HepG2 (cell line): ENCODE results near the gene RFFL. TPM values are rescaled to one million over a fixed set of nuclear protein-coding genes. Genes with fewer than 3 reads are reported as not detected.
A peak's percentile ranks its signal among the peaks of the same experiment; 100 is the strongest.

ENCODE experiments used
- ATF1 ChIP-seq: IDR thresholded peaks from 2 replicates; pipeline ENCODE4 v1.6.1; 2016; ENCODE audit warnings: mild to moderate bottlenecking, control low read depth
- BRD4 ChIP-seq: sonication (generic); formaldehyde crosslinking; IDR thresholded peaks from 2 replicates; pipeline ENCODE4 v1.4.0; 2020; ENCODE audit warnings: missing genetic modification reagents
- DBP ChIP-seq: sonication (generic); formaldehyde crosslinking; IDR thresholded peaks from 2 replicates; pipeline ENCODE4 v1.4.0; 2020; ENCODE audit warnings: missing genetic modification reagents; ENCODE audit errors: not compliant biosample characterization
- DNMT1 ChIP-seq: sonication (generic); formaldehyde crosslinking; IDR thresholded peaks from 2 replicates; pipeline ENCODE4 v1.5.1; 2020; ENCODE audit warnings: mild to moderate bottlenecking, missing genetic modification reagents
- FOSL2 ChIP-seq: sonication (generic); formaldehyde crosslinking; IDR thresholded peaks from 2 replicates; pipeline ENCODE4 v1.4.0; 2020; ENCODE audit warnings: missing genetic modification reagents
- GATAD2A ChIP-seq: IDR thresholded peaks from 2 replicates; pipeline ENCODE4 v1.6.1; 2016
- HNRNPL ChIP-seq: fragments of 200-400 bp; formaldehyde crosslinking; IDR thresholded peaks from 2 replicates; pipeline ENCODE4 v1.6.1; 2017; ENCODE audit warnings: mild to moderate bottlenecking, low read depth, low read length
- HOXA7 ChIP-seq: sonication (generic); formaldehyde crosslinking; IDR thresholded peaks from 2 replicates; pipeline ENCODE4 v1.8.1; 2022; ENCODE audit warnings: mild to moderate bottlenecking, missing genetic modification reagents, moderate library complexity
- JUN ChIP-seq: sonication (generic); formaldehyde crosslinking; IDR thresholded peaks from 2 replicates; pipeline ENCODE4 v1.4.0; 2020; ENCODE audit warnings: mild to moderate bottlenecking, missing genetic modification reagents
- KDM6A ChIP-seq: IDR thresholded peaks from 2 replicates; pipeline ENCODE4 v1.6.1; 2016; ENCODE audit warnings: low read depth
- LCORL ChIP-seq, 2 experiments: fragments of 450-650 bp in 1 of 2; sonication (generic) in 1 of 2; formaldehyde crosslinking in 1 of 2; IDR thresholded peaks; 2 replicates each; pipeline versions ENCODE4 v1.5.0 to v1.6.1; 2017 to 2020; ENCODE audit warnings: antibody characterized with exemption in 1 of 2, missing genetic modification reagents in 1 of 2
- MIXL1 ChIP-seq: IDR thresholded peaks from 2 replicates; pipeline ENCODE4 v1.6.1; 2016
- NFYB ChIP-seq: sonication (generic); formaldehyde crosslinking; IDR thresholded peaks from 2 replicates; pipeline ENCODE4 v1.4.0; 2020; ENCODE audit warnings: missing genetic modification reagents
- PAWR ChIP-seq: sonication (generic); formaldehyde crosslinking; IDR thresholded peaks from 2 replicates; pipeline ENCODE4 v1.4.0; 2020; ENCODE audit warnings: missing genetic modification reagents, mild to moderate bottlenecking, borderline replicate concordance
- POGZ ChIP-seq: sonication (generic); formaldehyde crosslinking; IDR thresholded peaks from 2 replicates; pipeline ENCODE4 v1.4.0; 2020; ENCODE audit warnings: mild to moderate bottlenecking, missing genetic modification reagents
- PRMT3 ChIP-seq: sonication (generic); formaldehyde crosslinking; IDR thresholded peaks from 2 replicates; pipeline ENCODE4 v1.8.1; 2022; ENCODE audit warnings: low read depth, mild to moderate bottlenecking, moderate library complexity, missing genetic modification reagents, borderline replicate concordance
- RFX3 ChIP-seq: IDR thresholded peaks from 2 replicates; pipeline ENCODE4 v1.6.1; 2016; ENCODE audit warnings: missing biosample characterization, missing genetic modification reagents
- RFX5 ChIP-seq: IDR thresholded peaks from 2 replicates; pipeline ENCODE4 v1.6.1; 2011; ENCODE audit warnings: low read depth, low read length, improper control_type of control experiment
- SETDB1 ChIP-seq: sonication (generic); formaldehyde crosslinking; IDR thresholded peaks from 2 replicates; pipeline ENCODE4 v1.5.1; 2020; ENCODE audit warnings: missing genetic modification reagents, mild to moderate bottlenecking, borderline replicate concordance
- SYNCRIP ChIP-seq: fragments of 200-400 bp; formaldehyde crosslinking; IDR thresholded peaks from 2 replicates; pipeline ENCODE4 v1.6.1; 2018; ENCODE audit warnings: mild to moderate bottlenecking, low read depth, low read length; ENCODE audit not compliant: insufficient read depth
- TAF1 ChIP-seq: sonication (generic); formaldehyde crosslinking; IDR thresholded peaks from 2 replicates; pipeline ENCODE4 v1.4.0; 2020; ENCODE audit warnings: missing genetic modification reagents
- TBX2 ChIP-seq: sonication (generic); formaldehyde crosslinking; IDR thresholded peaks from 2 replicates; pipeline ENCODE4 v1.5.0; 2020; ENCODE audit warnings: missing genetic modification reagents, mild to moderate bottlenecking, borderline replicate concordance
- TOE1 ChIP-seq: sonication (generic); formaldehyde crosslinking; IDR thresholded peaks from 2 replicates; pipeline ENCODE4 v1.4.0; 2020; ENCODE audit warnings: mild to moderate bottlenecking, missing genetic modification reagents
- ZBTB42 ChIP-seq: sonication (generic); formaldehyde crosslinking; IDR thresholded peaks from 2 replicates; pipeline ENCODE4 v1.5.0; 2020; ENCODE audit warnings: mild to moderate bottlenecking, missing genetic modification reagents
- ZFP36L2 ChIP-seq: sonication (generic); formaldehyde crosslinking; IDR thresholded peaks from 2 replicates; pipeline ENCODE4 v1.4.0; 2020; ENCODE audit warnings: missing genetic modification reagents
- ZFP37 ChIP-seq: sonication (generic); formaldehyde crosslinking; IDR thresholded peaks from 2 replicates; pipeline ENCODE4 v1.4.0; 2020; ENCODE audit warnings: missing genetic modification reagents, borderline replicate concordance
- ZNF3 ChIP-seq: IDR thresholded peaks from 2 replicates; pipeline ENCODE4 v1.7.0; 2017; ENCODE audit warnings: inconsistent platforms
- ZNF33B ChIP-seq: sonication (generic); formaldehyde crosslinking; IDR thresholded peaks from 2 replicates; pipeline ENCODE4 v1.5.1; 2020; ENCODE audit warnings: mild to moderate bottlenecking, missing genetic modification reagents
- ZNF382 ChIP-seq: sonication (generic); formaldehyde crosslinking; IDR thresholded peaks from 2 replicates; pipeline ENCODE4 v1.5.0; 2020; ENCODE audit warnings: missing genetic modification reagents, mild to moderate bottlenecking, borderline replicate concordance
- ZNF713 ChIP-seq: sonication (generic); formaldehyde crosslinking; IDR thresholded peaks from 2 replicates; pipeline ENCODE4 v1.4.0; 2020; ENCODE audit warnings: mild to moderate bottlenecking, missing genetic modification reagents
- ZNF883 ChIP-seq: sonication (generic); formaldehyde crosslinking; IDR thresholded peaks from 2 replicates; pipeline ENCODE4 v1.5.1; 2020; ENCODE audit warnings: mild to moderate bottlenecking, missing genetic modification reagents; ENCODE audit errors: not compliant biosample characterization
- ZSCAN22 ChIP-seq: sonication (generic); formaldehyde crosslinking; IDR thresholded peaks from 2 replicates; pipeline ENCODE4 v1.4.0; 2020; ENCODE audit warnings: mild to moderate bottlenecking, missing genetic modification reagents
- ZSCAN25 ChIP-seq: sonication (generic); formaldehyde crosslinking; IDR thresholded peaks from 2 replicates; pipeline ENCODE4 v1.8.0; 2022; ENCODE audit warnings: mild to moderate bottlenecking, missing genetic modification reagents
- ZSCAN9 ChIP-seq: IDR thresholded peaks from 2 replicates; pipeline ENCODE4 v1.6.1; 2016; ENCODE audit warnings: borderline replicate concordance
- polyA plus RNA-seq, 8 experiments: library from polyadenylated mRNA; depleted of rRNA in 3 of 8; stranded (reverse) in 7 of 8; unstranded in 1 of 8; fragments of >200 nt; fragmentation: Illumina TruSeq in 4 of 8; extraction: Trizol in 4 of 8; gene quantifications; 2 replicates each; pipeline versions ENCODE4 v1.2.1 to v1.2.3, GENCODE V29; 2011 to 2016; ENCODE audit warnings: low read depth in 4 of 8, missing spikeins in 1 of 8, mixed read lengths in 1 of 8; ENCODE audit not compliant: insufficient read depth in 1 of 8
- total RNA-seq, 5 experiments: library from RNA; depleted of rRNA; stranded (reverse); fragments of >200 nt; fragmentation: Illumina TruSeq; extraction: Trizol; gene quantifications; 2 replicates each; pipeline ENCODE4 v1.2.3, GENCODE V29; 2016; ENCODE audit warnings: low read depth in 1 of 5
- TF ChIP-seq, protein P1 (sequence below): sonication (generic); formaldehyde crosslinking; IDR thresholded peaks from 2 replicates; pipeline ENCODE4 v1.5.1; 2020; ENCODE audit warnings: mild to moderate bottlenecking, missing genetic modification reagents, borderline replicate concordance

The RFFL gene
- total and polyA plus RNA-seq, 2 of the 13 experiments (the other 11 are each of a cell fraction or from before 2014, with no cell fraction given): 24.3 to 48.6 TPM

DNA sequence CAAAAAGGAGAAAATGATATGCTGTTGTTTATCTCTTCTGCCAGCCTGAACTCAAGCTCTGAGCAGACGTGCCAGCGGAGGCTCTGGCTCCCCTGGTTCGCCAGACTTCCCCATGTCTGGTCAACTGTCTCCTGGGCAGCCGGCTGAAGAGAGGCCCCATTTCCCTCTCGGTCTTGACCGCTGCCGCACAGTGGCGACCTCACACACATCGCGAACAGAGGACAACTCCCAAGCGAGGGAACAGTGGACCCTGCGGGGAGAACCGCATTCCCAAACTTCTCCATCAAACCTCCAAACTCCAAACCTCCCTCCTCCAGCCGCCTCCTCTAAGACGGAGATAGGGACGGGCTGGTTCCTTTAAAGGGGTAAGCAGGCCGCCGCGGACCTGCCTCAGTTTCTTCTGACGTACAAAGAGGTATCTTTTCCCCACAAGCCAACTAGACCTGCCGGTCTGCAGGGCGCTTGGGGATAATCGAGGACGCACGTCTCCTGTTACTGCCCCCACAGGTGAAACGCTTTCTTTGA, 24.9 kb upstream of the RFFL start (continued):
- no peak for TF ChIP-seq ATF1 (CRISPR knock-in tag)
- peak; percentile 51; the same call in 1 of the 2 replicates for TF ChIP-seq BRD4
- no peak for TF ChIP-seq SYNCRIP
- TF ChIP-seq ZNF883: no peak
- TF ChIP-seq TAF1 (CRISPR knock-in tag): peak; percentile 16; the same call in 1 of the 2 replicates
- TF ChIP-seq, protein P1, sequence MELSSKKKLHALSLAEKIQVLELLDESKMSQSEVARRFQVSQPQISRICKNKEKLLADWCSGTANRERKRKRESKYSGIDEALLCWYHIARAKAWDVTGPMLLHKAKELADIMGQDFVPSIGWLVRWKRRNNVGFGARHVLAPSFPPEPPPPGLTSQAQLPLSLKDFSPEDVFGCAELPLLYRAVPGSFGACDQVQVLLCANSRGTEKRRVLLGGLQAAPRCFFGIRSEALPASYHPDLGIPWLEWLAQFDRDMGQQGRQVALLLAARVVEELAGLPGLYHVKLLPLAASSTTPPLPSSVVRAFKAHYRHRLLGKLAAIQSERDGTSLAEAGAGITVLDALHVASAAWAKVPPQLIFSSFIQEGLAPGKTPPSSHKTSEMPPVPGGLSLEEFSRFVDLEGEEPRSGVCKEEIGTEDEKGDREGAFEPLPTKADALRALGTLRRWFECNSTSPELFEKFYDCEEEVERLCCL (CRISPR knock-in tag): no peak
- TF ChIP-seq ZFP37 (CRISPR knock-in tag): no peak
- no peak for TF ChIP-seq ZNF33B (CRISPR knock-in tag)
- no peak for TF ChIP-seq FOSL2 (CRISPR knock-in tag)
- no peak for TF ChIP-seq RFX3 (CRISPR knock-in tag)
- TF ChIP-seq NFYB (CRISPR knock-in tag): no peak
- TF ChIP-seq TBX2 (CRISPR knock-in tag): no peak
- TF ChIP-seq GATAD2A (CRISPR knock-in tag): 0 out of 2 replicates have a peak, but pooled peaks have one; percentile 3
- TF ChIP-seq PRMT3 (CRISPR knock-in tag): no peak
- no peak for TF ChIP-seq HNRNPL
- 0 out of 2 replicates have a peak, but pooled peaks have one; percentile 37 for TF ChIP-seq ZBTB42 (CRISPR knock-in tag)
- no peak for TF ChIP-seq ZSCAN9 (CRISPR knock-in tag)
- TF ChIP-seq POGZ (CRISPR knock-in tag): no peak
- TF ChIP-seq ZNF382 (CRISPR knock-in tag): no peak
- TF ChIP-seq ZSCAN22: no peak
- no peak for TF ChIP-seq ZFP36L2 (CRISPR knock-in tag)
- no peak for TF ChIP-seq ZNF713
- TF ChIP-seq JUN (CRISPR knock-in tag): no peak
- TF ChIP-seq HOXA7 (CRISPR knock-in tag): no peak
- no peak for TF ChIP-seq DNMT1 (CRISPR knock-in tag)
- TF ChIP-seq RFX5: 0 out of 2 replicates have a peak, but pooled peaks have one; percentile 47
- no peak for TF ChIP-seq LCORL (IDR thresholded peaks at IDR 0.05)
- 0 out of 2 replicates have a peak, but pooled peaks have one; percentile 42 for TF ChIP-seq LCORL (CRISPR knock-in tag; IDR thresholded peaks at IDR 0.05)
- no peak for TF ChIP-seq TOE1
- TF ChIP-seq KDM6A (CRISPR knock-in tag): no peak
- no peak for TF ChIP-seq ZSCAN25 (CRISPR knock-in tag)
- TF ChIP-seq PAWR (CRISPR knock-in tag): no peak
- TF ChIP-seq SETDB1 (CRISPR knock-in tag): no peak
- no peak for TF ChIP-seq DBP
- TF ChIP-seq ZNF3 (CRISPR knock-in tag): no peak
- no peak for TF ChIP-seq MIXL1
